ENCODE data around the gene PDK1.

The PDK1 gene

DNA sequence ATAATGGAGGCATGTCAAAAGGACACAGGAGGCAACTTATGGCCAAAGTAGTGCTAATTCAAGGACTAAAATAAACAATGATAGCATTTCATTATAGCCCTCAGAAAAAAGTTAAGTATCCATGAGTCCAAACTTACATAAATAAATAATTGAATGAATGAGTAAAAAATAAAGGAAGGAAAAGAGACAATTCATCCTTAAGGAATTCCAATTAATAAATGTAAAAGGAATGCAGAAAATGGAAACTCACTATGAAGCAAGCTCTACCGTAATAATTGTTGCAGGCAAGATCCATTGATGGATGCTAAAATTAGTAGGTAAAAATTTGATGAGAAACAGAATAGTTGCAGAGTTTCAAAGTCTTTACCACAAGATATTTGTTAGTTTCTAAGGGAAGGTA is 91.5 kb downstream of the PDK1 start:
- DNase-seq: no peak

GRCh38 chr2:172655091-172655837 is 99.4 kb downstream of the PDK1 start:
- DNase-seq: no peak

- DNase-seq: no peak
Observed at GRCh38 chr2:172655838-172656573, 100.1 kb downstream of the PDK1 start.
